HL-60 (cell line): ENCODE measurements around the gene KCNJ9.

Experiments used
- DNase-seq, 2 experiments: peaks; one replicate each; pipeline ENCODE4 v3.0.0-alpha.2; 2010 to 2020; ENCODE audit warnings: low read depth in 1 of 2, low spot score in 1 of 2
- H3K27ac ChIP-seq: fragments of 250-450 bp; sonication (Bioruptor Pico); replicated peaks from 2 replicates; pipeline ENCODE4 v1.5.1; 2020; ENCODE audit warnings: mild to moderate bottlenecking, moderate library complexity
- H3K27me3 ChIP-seq: fragments of 250-450 bp; sonication (Bioruptor Pico); 2 replicates; pipeline ENCODE4 v1.5.1; 2021; ENCODE audit warnings: mild to moderate bottlenecking, moderate library complexity; ENCODE audit not compliant: insufficient read depth, poor library complexity, severe bottlenecking
- H3K4me3 ChIP-seq: replicated peaks from 2 replicates; pipeline ENCODE4 v1.5.1; 2011; ENCODE audit warnings: mild to moderate bottlenecking, control low read depth, low read length; ENCODE audit not compliant: insufficient read depth
- CTCF ChIP-seq: IDR thresholded peaks from one replicate; pipeline ENCODE4 v1.5.1; 2011; ENCODE audit warnings: low read length, control low read depth, inconsistent platforms; ENCODE audit not compliant: insufficient read depth
- GABPA ChIP-seq: IDR thresholded peaks from 2 replicates; pipeline ENCODE4 v1.6.1; 2012; ENCODE audit warnings: low read depth
- POLR2AphosphoS5 ChIP-seq: IDR thresholded peaks from 2 replicates; pipeline ENCODE4 v1.6.1; 2012; ENCODE audit warnings: low read depth
- SPI1 ChIP-seq: IDR thresholded peaks from 2 replicates; pipeline ENCODE4 v1.6.1; 2012; ENCODE audit warnings: low read depth, mild to moderate bottlenecking, borderline replicate concordance
- TF ChIP-seq, protein P1 (sequence below): IDR thresholded peaks from 2 replicates; pipeline ENCODE4 v1.6.1; 2012; ENCODE audit warnings: low read depth; ENCODE audit not compliant: insufficient replicate concordance

KCNJ9 gene

GRCh38 chr1:160118928-160119327 lies 37.6 kb downstream of the KCNJ9 start:
- no peak for DNase-seq
- TF ChIP-seq POLR2AphosphoS5 (no peak), CTCF (no peak), SPI1 (no peak), GABPA (no peak)
- TF ChIP-seq, protein P1, sequence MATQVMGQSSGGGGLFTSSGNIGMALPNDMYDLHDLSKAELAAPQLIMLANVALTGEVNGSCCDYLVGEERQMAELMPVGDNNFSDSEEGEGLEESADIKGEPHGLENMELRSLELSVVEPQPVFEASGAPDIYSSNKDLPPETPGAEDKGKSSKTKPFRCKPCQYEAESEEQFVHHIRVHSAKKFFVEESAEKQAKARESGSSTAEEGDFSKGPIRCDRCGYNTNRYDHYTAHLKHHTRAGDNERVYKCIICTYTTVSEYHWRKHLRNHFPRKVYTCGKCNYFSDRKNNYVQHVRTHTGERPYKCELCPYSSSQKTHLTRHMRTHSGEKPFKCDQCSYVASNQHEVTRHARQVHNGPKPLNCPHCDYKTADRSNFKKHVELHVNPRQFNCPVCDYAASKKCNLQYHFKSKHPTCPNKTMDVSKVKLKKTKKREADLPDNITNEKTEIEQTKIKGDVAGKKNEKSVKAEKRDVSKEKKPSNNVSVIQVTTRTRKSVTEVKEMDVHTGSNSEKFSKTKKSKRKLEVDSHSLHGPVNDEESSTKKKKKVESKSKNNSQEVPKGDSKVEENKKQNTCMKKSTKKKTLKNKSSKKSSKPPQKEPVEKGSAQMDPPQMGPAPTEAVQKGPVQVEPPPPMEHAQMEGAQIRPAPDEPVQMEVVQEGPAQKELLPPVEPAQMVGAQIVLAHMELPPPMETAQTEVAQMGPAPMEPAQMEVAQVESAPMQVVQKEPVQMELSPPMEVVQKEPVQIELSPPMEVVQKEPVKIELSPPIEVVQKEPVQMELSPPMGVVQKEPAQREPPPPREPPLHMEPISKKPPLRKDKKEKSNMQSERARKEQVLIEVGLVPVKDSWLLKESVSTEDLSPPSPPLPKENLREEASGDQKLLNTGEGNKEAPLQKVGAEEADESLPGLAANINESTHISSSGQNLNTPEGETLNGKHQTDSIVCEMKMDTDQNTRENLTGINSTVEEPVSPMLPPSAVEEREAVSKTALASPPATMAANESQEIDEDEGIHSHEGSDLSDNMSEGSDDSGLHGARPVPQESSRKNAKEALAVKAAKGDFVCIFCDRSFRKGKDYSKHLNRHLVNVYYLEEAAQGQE, result no peak
- Histone ChIP-seq H3K4me3 (no peak overlapping the region), H3K27ac (no peak overlapping the region), H3K27me3 (no peaks in the 10 kb centered on the region)

DNA sequence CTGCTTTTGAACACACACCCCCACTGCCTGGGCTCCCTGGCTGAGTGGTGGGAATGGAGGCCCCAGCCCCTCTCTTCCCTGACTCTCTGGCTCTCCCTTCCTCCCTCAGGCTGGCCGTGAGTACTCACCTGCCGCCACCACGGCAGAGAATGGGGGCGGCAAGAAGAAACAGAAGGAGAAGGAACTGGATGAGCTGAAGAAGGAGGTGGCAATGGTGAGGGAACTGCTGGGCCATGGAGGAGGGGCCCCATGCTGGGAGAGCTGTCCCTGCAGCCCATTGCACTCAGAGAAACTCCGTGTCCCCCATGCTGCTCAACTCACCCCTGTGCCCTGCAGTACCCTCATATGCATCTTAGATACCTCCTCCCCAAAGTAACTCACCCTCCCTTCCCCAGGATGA lies 39.5 kb downstream of the KCNJ9 start:
- Histone ChIP-seq H3K27ac (no peak overlapping the region), H3K4me3 (no peak overlapping the region), H3K27me3 (no peaks in the 10 kb centered on the region)
- no peak for DNase-seq
- no peak for TF ChIP-seq POLR2AphosphoS5
- TF ChIP-seq GABPA, result no peak
- no peak for TF ChIP-seq SPI1

DNA sequence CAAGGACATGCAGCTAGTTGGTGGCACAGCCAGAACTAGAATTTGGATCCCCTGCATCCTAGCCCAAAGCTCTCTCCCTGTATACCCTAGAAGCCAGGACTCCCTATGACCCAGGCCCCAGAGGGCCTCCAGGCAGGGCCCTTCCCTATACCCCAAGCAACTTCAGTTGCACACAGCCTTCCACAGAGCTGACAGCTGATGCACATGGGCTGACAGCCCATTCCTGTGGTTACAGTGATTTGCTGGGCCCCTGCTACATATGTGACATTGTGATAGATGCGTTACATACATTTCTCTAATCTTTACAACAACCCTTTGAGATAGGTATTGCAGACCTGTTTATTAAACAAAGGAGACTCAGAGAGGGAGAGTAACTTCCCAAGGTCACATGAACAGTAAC lies 40.0 kb downstream of the KCNJ9 start:
- no peak overlapping the region for H3K27ac ChIP-seq
- H3K4me3 ChIP-seq, result no peak overlapping the region
- no peaks in the 10 kb centered on the region for H3K27me3 ChIP-seq
- DNase-seq, result no peak
- TF ChIP-seq GABPA (no peak), SPI1 (no peak), POLR2AphosphoS5 (no peak), CTCF (no peak)
- TF ChIP-seq, protein P1, result no peak

- TF ChIP-seq GABPA, result no peak
- no peak for TF ChIP-seq CTCF
- TF ChIP-seq SPI1, result no peak
- no peak for TF ChIP-seq POLR2AphosphoS5
- TF ChIP-seq, protein P1, result no peak
- no peak for DNase-seq
- no peak overlapping the region for H3K4me3 ChIP-seq
- H3K27me3 ChIP-seq, result no peaks in the 10 kb centered on the region
- H3K27ac ChIP-seq, result no peak overlapping the region
These were observed 41.7 kb downstream of the KCNJ9 start for GRCh38 chr1:160122978-160123495.
